ENCODE data around the gene FAM114A1. TPM values are rescaled to one million over a fixed set of nuclear protein-coding genes. Genes with fewer than 3 reads are reported as not detected.

Gene FAM114A1
- total and polyA plus RNA-seq, 2 donors from 2014 or later: 10.8 to 31.1 TPM

- Histone ChIP-seq H3K27me3 (ENCODE audit: control insufficient read depth, insufficient read depth, low read length) (no peaks in the 10 kb centered on the region), H3K4me3 (ENCODE audit: low read length in 3 of 3) (no peak overlapping the region), H3K4me1 (ENCODE audit: control insufficient read depth in 2 of 3, insufficient read depth in 2 of 3, low read depth in 1 of 3, low read length in 3 of 3) (peaks cover 0 to 10% (median 4%) of the 10 kb centered on the region in 3 donors), H3K27ac (ENCODE audit: low read depth in 2 of 2, low read length in 2 of 2) (no peak overlapping the region), H3K9me3 (ENCODE audit: control insufficient read depth in 2 of 3, insufficient read depth in 1 of 3, low read length in 3 of 3) (no peaks in the 10 kb centered on the region), H3K9ac (ENCODE audit: low read length in 3 of 3) (no peak overlapping the region), H3K36me3 (ENCODE audit: control insufficient read depth in 2 of 3, insufficient read depth in 3 of 3, low read length in 3 of 3) (peaks cover 0 to 4% (median 0%) of the 10 kb centered on the region in 3 donors)
- intact Hi-C loops (cut with DNase I): no loop called here
- FAIRE-seq (no peak), DNase-seq (peak in 3 of 5 donors; percentile 15 to 23 (median 18))
- TF ChIP-seq CTCF (IDR thresholded peaks at IDR 0.05; ENCODE audit: borderline replicate concordance, extremely low read depth, insufficient read depth): no peak
Observed at GRCh38 chr4:38894322-38894982, 26.8 kb downstream of the FAM114A1 start.

- H3K4me3 ChIP-seq (ENCODE audit: low read length in 3 of 3): no peak overlapping the region
- H3K9me3 ChIP-seq (ENCODE audit: control insufficient read depth in 2 of 3, insufficient read depth in 1 of 3, low read length in 3 of 3): no peaks in the 10 kb centered on the region
- DNase-seq: no peak
- no peaks in the 10 kb centered on the region for H3K27me3 ChIP-seq (ENCODE audit: control insufficient read depth, insufficient read depth, low read length)
- no peak overlapping the region for H3K9ac ChIP-seq (ENCODE audit: low read length in 3 of 3)
- H3K4me1 ChIP-seq (ENCODE audit: control insufficient read depth in 2 of 3, insufficient read depth in 2 of 3, low read depth in 1 of 3, low read length in 3 of 3): no peaks in the 10 kb centered on the region
- intact Hi-C loops (cut with DNase I): no loop called here
- H3K27ac ChIP-seq (ENCODE audit: low read depth in 2 of 2, low read length in 2 of 2): no peak overlapping the region
- no peak for TF ChIP-seq CTCF (IDR thresholded peaks at IDR 0.05; ENCODE audit: borderline replicate concordance, extremely low read depth, insufficient read depth)
- FAIRE-seq: no peak
- H3K36me3 ChIP-seq (ENCODE audit: control insufficient read depth in 2 of 3, insufficient read depth in 3 of 3, low read length in 3 of 3): peaks cover 0 to 4% (median 0%) of the 10 kb centered on the region in 3 donors
Observed at GRCh38 chr4:38896940-38897339, 29.3 kb downstream of the FAM114A1 start.

DNA sequence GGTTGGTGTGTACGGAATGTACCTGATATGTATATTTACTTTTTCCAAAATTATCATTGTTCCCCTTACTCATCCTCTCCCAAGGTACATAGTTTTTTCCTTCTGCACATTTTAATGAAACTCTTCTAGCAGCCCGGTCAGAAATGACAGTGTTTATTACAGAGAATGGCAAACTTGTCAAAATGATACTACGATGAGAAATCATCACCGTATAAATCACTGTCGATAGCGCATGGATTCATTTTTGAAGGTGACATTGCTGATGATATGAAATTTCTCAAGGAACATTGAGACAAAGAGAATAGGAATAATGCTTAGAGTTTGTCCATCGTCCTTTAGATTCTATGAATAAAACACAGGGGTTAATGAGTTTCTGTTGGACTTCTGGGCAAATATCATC, 30.6 kb downstream of the FAM114A1 start:
- TF ChIP-seq CTCF (IDR thresholded peaks at IDR 0.05; ENCODE audit: borderline replicate concordance, extremely low read depth, insufficient read depth): no peak
- no peak for DNase-seq
- no peak overlapping the region for H3K4me3 ChIP-seq (ENCODE audit: low read length in 3 of 3)
- H3K9me3 ChIP-seq (ENCODE audit: control insufficient read depth in 2 of 3, insufficient read depth in 1 of 3, low read length in 3 of 3): no peaks in the 10 kb centered on the region
- H3K4me1 ChIP-seq (ENCODE audit: control insufficient read depth in 2 of 3, insufficient read depth in 2 of 3, low read depth in 1 of 3, low read length in 3 of 3): no peaks in the 10 kb centered on the region
- H3K27me3 ChIP-seq (ENCODE audit: control insufficient read depth, insufficient read depth, low read length): no peaks in the 10 kb centered on the region
- intact Hi-C loops (cut with DNase I): no loop called here
- H3K36me3 ChIP-seq (ENCODE audit: control insufficient read depth in 2 of 3, insufficient read depth in 3 of 3, low read length in 3 of 3): peaks cover 0 to 4% (median 0%) of the 10 kb centered on the region in 3 donors
- H3K9ac ChIP-seq (ENCODE audit: low read length in 3 of 3): no peak overlapping the region
- no peak for FAIRE-seq
- no peak overlapping the region for H3K27ac ChIP-seq (ENCODE audit: low read depth in 2 of 2, low read length in 2 of 2)

Data from kidney (tissue), 14 donors.